Fibroblast of skin of scalp (primary cell): Measurements from ENCODE around the gene PRKN.

Experiments
- DNase-seq: peaks from one replicate; pipeline ENCODE4 v3.0.0-alpha.2; 2013

PRKN gene

GRCh38 chr6:162671580-162672165 lies 55.9 kb downstream of the PRKN start:
- DNase-seq, result no peak

- DNase-seq, result no peak
Measured at GRCh38 chr6:162670345-162670744, 57.2 kb downstream of the PRKN start.

- DNase-seq, result no peak
Measured at GRCh38 chr6:162666246-162666645, 61.3 kb downstream of the PRKN start.

GRCh38 chr6:162653808-162654207 lies 73.8 kb downstream of the PRKN start:
- DNase-seq, result no peak

GRCh38 chr6:162651505-162651904 lies 76.1 kb downstream of the PRKN start:
- DNase-seq, result no peak

GRCh38 chr6:162649271-162649670 lies 78.3 kb downstream of the PRKN start:
- DNase-seq, result no peak

- DNase-seq, result no peak
Measured at GRCh38 chr6:162644153-162644552, 83.4 kb downstream of the PRKN start.

GRCh38 chr6:162640756-162641155 lies 86.8 kb downstream of the PRKN start:
- no peak for DNase-seq

- no peak for DNase-seq
Measured at GRCh38 chr6:162639951-162640350, 87.6 kb downstream of the PRKN start.

- no peak for DNase-seq
Measured at GRCh38 chr6:162638931-162639574, 88.5 kb downstream of the PRKN start.

GRCh38 chr6:162637317-162637716 lies 90.2 kb downstream of the PRKN start:
- no peak for DNase-seq

GRCh38 chr6:162636167-162636566 lies 91.4 kb downstream of the PRKN start:
- peak; percentile 9 for DNase-seq

GRCh38 chr6:162631546-162631945 lies 96.0 kb downstream of the PRKN start:
- DNase-seq, result no peak

- DNase-seq, result no peak
Measured at GRCh38 chr6:162630069-162630468, 97.5 kb downstream of the PRKN start.

- no peak for DNase-seq
Measured at GRCh38 chr6:162627825-162628224, 99.7 kb downstream of the PRKN start.

- no peak for DNase-seq
Measured at GRCh38 chr6:162627362-162627761, 100.2 kb downstream of the PRKN start.

- no peak for DNase-seq
Measured at GRCh38 chr6:162626869-162627268, 100.7 kb downstream of the PRKN start.

- DNase-seq, result no peak
Measured at GRCh38 chr6:162625846-162626540, 101.6 kb downstream of the PRKN start.

- no peak for DNase-seq
Measured at GRCh38 chr6:162622572-162622971, 105.0 kb downstream of the PRKN start.

- peak; percentile 8 for DNase-seq
Measured at GRCh38 chr6:162621246-162621645, 106.3 kb downstream of the PRKN start.

GRCh38 chr6:162620073-162620472 lies 107.5 kb downstream of the PRKN start:
- no peak for DNase-seq

- no peak for DNase-seq
Measured at GRCh38 chr6:162618448-162619002, 109.0 kb downstream of the PRKN start.

GRCh38 chr6:162615016-162615705 lies 112.4 kb downstream of the PRKN start:
- no peak for DNase-seq
